GM10266 (cell line): Measurements from ENCODE around the gene ZNF548.

Source experiments
- DNase-seq: peaks from one replicate; pipeline ENCODE4 v3.0.0; 2012; ENCODE audit errors: extremely low spot score
- CTCF ChIP-seq: IDR thresholded peaks from 2 replicates; pipeline ENCODE4 v1.5.1; 2012; ENCODE audit warnings: mild to moderate bottlenecking, low read depth; ENCODE audit not compliant: control insufficient read depth, insufficient read depth; ENCODE audit errors: missing control alignments

ZNF548 gene

DNA sequence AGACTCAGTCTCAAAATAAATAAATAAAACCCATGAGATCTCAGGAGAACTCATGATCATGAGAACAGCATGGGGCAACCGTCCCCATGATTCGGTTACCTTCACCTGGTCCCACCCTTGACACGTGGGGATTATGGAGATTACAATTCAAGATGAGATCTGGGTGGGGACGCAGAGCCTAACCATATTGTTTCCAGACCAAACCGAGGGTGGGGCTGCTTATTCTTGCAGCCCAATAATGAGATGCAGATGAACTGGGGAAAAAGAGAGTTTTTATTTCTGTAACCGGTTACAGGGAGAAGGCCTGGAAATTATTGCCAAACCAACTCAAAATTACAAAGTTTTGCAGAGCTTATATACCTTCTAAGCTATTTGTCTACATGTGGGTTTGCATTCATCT is 13.5 kb upstream of the ZNF548 start:
- no peak for DNase-seq
- no peak for TF ChIP-seq CTCF

DNA sequence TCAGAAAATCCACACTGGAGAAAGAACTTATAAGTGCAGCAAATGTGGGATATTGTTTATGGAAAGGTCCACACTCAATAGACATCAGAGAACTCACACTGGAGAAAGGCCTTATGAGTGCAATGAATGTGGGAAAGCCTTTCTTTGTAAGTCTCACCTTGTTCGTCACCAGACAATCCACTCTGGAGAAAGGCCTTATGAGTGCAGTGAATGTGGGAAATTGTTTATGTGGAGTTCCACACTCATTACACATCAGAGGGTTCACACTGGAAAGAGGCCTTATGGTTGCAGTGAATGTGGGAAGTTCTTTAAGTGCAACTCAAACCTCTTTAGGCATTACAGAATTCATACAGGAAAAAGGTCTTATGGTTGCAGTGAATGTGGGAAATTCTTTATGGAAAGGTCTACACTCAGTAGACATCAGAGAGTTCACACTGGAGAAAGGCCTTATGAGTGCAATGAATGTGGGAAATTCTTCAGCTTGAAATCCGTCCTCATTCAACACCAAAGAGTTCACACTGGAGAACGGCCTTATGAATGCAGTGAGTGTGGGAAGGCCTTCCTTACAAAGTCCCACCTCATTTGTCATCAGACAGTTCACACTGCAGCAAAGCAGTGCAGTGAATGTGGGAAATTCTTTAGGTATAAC is 12.0 kb upstream of the ZNF548 start:
- DNase-seq: no peak
- no peak for TF ChIP-seq CTCF

DNA sequence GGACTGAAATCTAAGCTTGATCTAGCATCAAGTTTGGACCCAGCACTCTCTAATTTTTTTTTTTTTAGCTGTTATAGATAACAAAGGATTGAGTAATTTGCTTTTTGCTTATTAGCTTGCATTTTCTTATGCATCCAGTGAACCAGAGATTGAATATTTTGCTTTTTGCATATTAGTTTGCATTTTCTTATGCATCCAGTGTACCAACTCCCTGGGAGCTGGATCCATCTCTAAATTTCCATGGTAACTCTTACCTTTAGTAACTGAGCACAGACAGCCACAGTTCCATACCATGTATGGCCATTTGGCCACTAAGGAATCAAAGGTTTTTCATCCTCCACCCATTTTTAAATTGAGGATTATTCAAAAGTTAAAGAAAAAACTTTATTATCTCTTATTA is 8.7 kb upstream of the ZNF548 start:
- no peak for TF ChIP-seq CTCF
- no peak for DNase-seq

GRCh38 chr19:57382806-57383488 is 6.7 kb upstream of the ZNF548 start:
- DNase-seq: no peak
- no peak for TF ChIP-seq CTCF

DNA sequence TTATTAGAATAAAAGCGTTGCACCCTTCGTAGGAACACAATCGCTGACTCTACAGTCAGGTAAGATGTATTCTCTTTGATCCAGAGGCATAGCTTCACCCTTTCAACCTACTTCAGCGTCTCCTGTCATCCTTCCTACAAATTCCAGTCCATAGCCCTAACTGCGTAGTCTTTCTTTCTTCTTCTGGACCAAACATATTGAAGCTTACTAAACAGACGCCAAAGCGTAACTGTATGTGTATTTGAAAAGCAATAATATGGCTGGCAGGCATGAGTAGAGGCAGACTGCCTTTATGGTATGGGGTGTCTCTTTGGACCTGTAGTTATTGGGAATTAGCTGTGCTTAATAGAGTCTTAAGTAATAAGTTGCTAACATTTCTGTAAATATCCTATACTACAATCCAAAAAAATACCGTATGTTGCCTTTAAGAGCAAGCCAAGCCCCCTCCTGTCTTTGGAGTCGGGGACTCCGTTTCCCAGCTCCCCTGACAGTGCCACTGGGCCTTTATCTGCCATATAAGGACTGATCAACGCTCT is 392 bp upstream of the ZNF548 start:
- DNase-seq: no peak

GRCh38 chr19:57395710-57396109 is 6.1 kb downstream of the ZNF548 start:
- DNase-seq: no peak
- no peak for TF ChIP-seq CTCF

More for the DNA sequence above, 392 bp upstream of the ZNF548 start:
- no peak for TF ChIP-seq CTCF

GRCh38 chr19:57398868-57399267 is 9.2 kb downstream of the ZNF548 start:
- no peak for TF ChIP-seq CTCF
- DNase-seq: no peak
